ENCODE measurements around the gene PPT2.
"Not testable (repeated sequence)": the region's sequence is repeated elsewhere in the genome, so short reads cannot be mapped to it uniquely, and the experiment has no call there.

PPT2 gene

GRCh38 chr6:32127717-32128592 lies 26.0 kb upstream of the PPT2 start, which contains the start of gene ATF6B:
TSS of gene ATF6B (minus strand) at chr6:32128246. CDS start at chr6:32128207, 39 bp downstream.
- Histone ChIP-seq H3K36me3 (ENCODE audit: insufficient read depth, low read length) (peaks cover 27% of the 10 kb centered on the region), H3K4me1 (ENCODE audit: insufficient read depth, low read length) (peaks cover 31% of the 10 kb centered on the region), H3K27ac (ENCODE audit: low read depth, low read length) (peak within 1 kb of the TSS; percentile 80), H3K4me3 (ENCODE audit: low read depth in 1 of 2, low read length in 2 of 2) (peak within 1 kb of the TSS; percentile 95 to 99), H3K9ac (ENCODE audit: low read length) (peak within 1 kb of the TSS; percentile 89), H3K9me3 (ENCODE audit: low read length) (no peaks in the 10 kb centered on the region), H3K27me3 (ENCODE audit: control insufficient read depth in 1 of 2, insufficient read depth in 2 of 2, low read length in 2 of 2) (no peaks in the 10 kb centered on the region)

DNA sequence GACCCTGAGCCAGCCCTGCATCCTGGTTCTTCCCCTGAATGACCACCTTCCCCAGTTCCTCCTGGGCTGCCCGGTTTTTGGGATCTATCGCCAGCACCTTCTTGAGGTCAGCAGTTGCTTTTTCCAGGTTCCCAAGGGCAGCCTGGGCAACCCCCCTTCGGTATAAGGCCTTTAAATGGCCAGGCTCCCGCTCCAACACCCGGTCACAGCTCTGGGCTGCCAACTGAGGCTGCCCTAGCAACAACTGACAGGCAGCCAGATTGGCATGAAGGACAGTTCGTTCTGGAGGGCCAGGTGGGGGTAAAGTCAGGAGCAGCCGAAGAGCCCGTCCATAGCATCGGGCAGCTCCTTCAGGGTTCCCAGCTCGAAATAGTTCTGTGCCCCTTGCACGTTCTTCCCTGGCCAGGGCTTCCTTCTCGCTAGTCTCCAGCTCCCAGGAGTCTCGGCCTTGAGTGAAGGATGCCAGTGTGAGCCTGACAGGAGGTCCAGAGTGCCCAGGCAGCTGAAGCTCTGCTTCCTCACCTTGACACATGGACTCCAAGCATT lies 25.1 kb upstream of the PPT2 start:
- Histone ChIP-seq H3K4me3 (ENCODE audit: low read depth in 1 of 2, low read length in 2 of 2) (peak overlapping the region in 1 of 2 donors; percentile 66), H3K27ac (ENCODE audit: low read depth, low read length) (peak overlapping the region; percentile 88), H3K9ac (ENCODE audit: low read length) (peak overlapping the region; percentile 51), H3K36me3 (ENCODE audit: insufficient read depth, low read length) (peaks cover 27% of the 10 kb centered on the region), H3K9me3 (ENCODE audit: low read length) (no peaks in the 10 kb centered on the region), H3K27me3 (ENCODE audit: control insufficient read depth in 1 of 2, insufficient read depth in 2 of 2, low read length in 2 of 2) (no peaks in the 10 kb centered on the region), H3K4me1 (ENCODE audit: insufficient read depth, low read length) (peaks cover 31% of the 10 kb centered on the region)

GRCh38 chr6:32129297-32130088 lies 24.4 kb upstream of the PPT2 start:
- Histone ChIP-seq H3K27me3 (ENCODE audit: control insufficient read depth in 1 of 2, insufficient read depth in 2 of 2, low read length in 2 of 2) (no peaks in the 10 kb centered on the region), H3K9ac (ENCODE audit: low read length) (peak overlapping the region; percentile 51), H3K4me3 (ENCODE audit: low read depth in 1 of 2, low read length in 2 of 2) (peak overlapping the region; percentile 66 to 69), H3K9me3 (ENCODE audit: low read length) (no peaks in the 10 kb centered on the region), H3K36me3 (ENCODE audit: insufficient read depth, low read length) (peaks cover 22% of the 10 kb centered on the region), H3K27ac (ENCODE audit: low read depth, low read length) (peak overlapping the region; percentile 88), H3K4me1 (ENCODE audit: insufficient read depth, low read length) (peaks cover 31% of the 10 kb centered on the region)

GRCh38 chr6:32131439-32131948 lies 22.4 kb upstream of the PPT2 start:
- Histone ChIP-seq H3K4me1 (ENCODE audit: insufficient read depth, low read length) (peaks cover 25% of the 10 kb centered on the region), H3K36me3 (ENCODE audit: insufficient read depth, low read length) (peaks cover 5% of the 10 kb centered on the region), H3K9me3 (ENCODE audit: low read length) (no peaks in the 10 kb centered on the region), H3K27ac (ENCODE audit: low read depth, low read length) (no peak overlapping the region), H3K27me3 (ENCODE audit: control insufficient read depth in 1 of 2, insufficient read depth in 2 of 2, low read length in 2 of 2) (no peaks in the 10 kb centered on the region), H3K4me3 (ENCODE audit: low read depth in 1 of 2, low read length in 2 of 2) (no peak overlapping the region), H3K9ac (ENCODE audit: low read length) (no peak overlapping the region)

GRCh38 chr6:32132110-32132509 lies 21.8 kb upstream of the PPT2 start:
- Histone ChIP-seq H3K36me3 (ENCODE audit: insufficient read depth, low read length) (no peaks in the 10 kb centered on the region), H3K27ac (ENCODE audit: low read depth, low read length) (no peak overlapping the region), H3K27me3 (ENCODE audit: control insufficient read depth in 1 of 2, insufficient read depth in 2 of 2, low read length in 2 of 2) (no peaks in the 10 kb centered on the region), H3K4me3 (ENCODE audit: low read depth in 1 of 2, low read length in 2 of 2) (no peak overlapping the region), H3K4me1 (ENCODE audit: insufficient read depth, low read length) (peaks cover 19% of the 10 kb centered on the region), H3K9me3 (ENCODE audit: low read length) (no peaks in the 10 kb centered on the region), H3K9ac (ENCODE audit: low read length) (no peak overlapping the region)

DNA sequence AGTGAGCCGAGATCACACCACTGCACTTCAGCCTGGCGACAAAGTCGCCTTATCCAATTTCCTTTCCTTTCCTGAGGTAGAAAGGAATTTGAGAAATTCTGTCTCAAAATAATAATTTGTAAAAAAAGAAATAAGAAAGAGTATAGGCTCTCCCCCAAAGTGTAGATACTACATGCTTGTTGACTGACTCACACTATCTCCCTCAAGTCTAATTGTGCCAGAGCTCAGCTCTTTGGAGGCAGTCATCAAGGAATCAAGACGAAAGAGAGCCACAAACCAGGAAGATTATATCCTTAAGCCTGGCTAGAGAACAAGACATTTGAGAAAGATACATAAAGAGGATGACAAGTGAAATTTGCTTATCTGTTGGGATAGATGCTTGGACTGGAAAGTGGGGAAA lies 20.2 kb upstream of the PPT2 start:
- Histone ChIP-seq H3K27ac (ENCODE audit: low read depth, low read length) (no peak overlapping the region), H3K4me3 (ENCODE audit: low read depth in 1 of 2, low read length in 2 of 2) (no peak overlapping the region), H3K9ac (ENCODE audit: low read length) (no peak overlapping the region), H3K36me3 (ENCODE audit: insufficient read depth, low read length) (no peaks in the 10 kb centered on the region), H3K27me3 (ENCODE audit: control insufficient read depth in 1 of 2, insufficient read depth in 2 of 2, low read length in 2 of 2) (no peaks in the 10 kb centered on the region), H3K9me3 (ENCODE audit: low read length) (no peaks in the 10 kb centered on the region), H3K4me1 (ENCODE audit: insufficient read depth, low read length) (peaks cover 9% of the 10 kb centered on the region)

GRCh38 chr6:32137454-32137853 lies 16.5 kb upstream of the PPT2 start:
- Histone ChIP-seq H3K9ac (ENCODE audit: low read length) (no peak overlapping the region), H3K27me3 (ENCODE audit: control insufficient read depth in 1 of 2, insufficient read depth in 2 of 2, low read length in 2 of 2) (no peaks in the 10 kb centered on the region), H3K27ac (ENCODE audit: low read depth, low read length) (no peak overlapping the region)

DNA sequence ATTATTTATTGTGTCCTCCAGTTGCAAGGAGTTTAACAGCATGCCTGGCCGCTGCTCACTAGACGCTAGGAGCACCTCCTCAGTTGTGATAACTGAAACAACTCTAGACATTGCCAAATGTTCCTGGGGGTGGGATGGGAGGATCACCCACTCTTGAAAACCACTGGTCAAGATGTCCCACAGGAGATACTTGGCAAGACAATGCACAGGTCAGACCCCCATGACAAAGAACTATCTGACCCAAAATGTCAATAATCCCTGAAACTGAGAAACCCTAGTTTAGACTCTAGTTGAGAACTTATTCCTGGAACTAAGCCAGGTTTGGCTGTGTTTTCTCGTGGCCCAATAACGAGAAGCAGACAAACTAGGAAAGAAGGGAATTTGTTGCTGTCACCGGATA lies 14.4 kb upstream of the PPT2 start:
- no peaks in the 10 kb centered on the region for H3K4me1 ChIP-seq (ENCODE audit: insufficient read depth, low read length)
- no peak overlapping the region for H3K9ac ChIP-seq (ENCODE audit: low read length)
- no peak overlapping the region for H3K27ac ChIP-seq (ENCODE audit: low read depth, low read length)
- H3K4me3 ChIP-seq (ENCODE audit: low read depth in 1 of 2, low read length in 2 of 2), result no peak overlapping the region
- H3K27me3 ChIP-seq (ENCODE audit: control insufficient read depth in 1 of 2, insufficient read depth in 2 of 2, low read length in 2 of 2), result no peaks in the 10 kb centered on the region
- H3K9me3 ChIP-seq (ENCODE audit: low read length), result no peaks in the 10 kb centered on the region
- no peaks in the 10 kb centered on the region for H3K36me3 ChIP-seq (ENCODE audit: insufficient read depth, low read length)

More at GRCh38 chr6:32137454-32137853, 16.5 kb upstream of the PPT2 start:
- Histone ChIP-seq H3K9me3 (ENCODE audit: low read length) (no peaks in the 10 kb centered on the region), H3K4me1 (ENCODE audit: insufficient read depth, low read length) (no peaks in the 10 kb centered on the region), H3K4me3 (ENCODE audit: low read depth in 1 of 2, low read length in 2 of 2) (no peak overlapping the region), H3K36me3 (ENCODE audit: insufficient read depth, low read length) (no peaks in the 10 kb centered on the region)

DNA sequence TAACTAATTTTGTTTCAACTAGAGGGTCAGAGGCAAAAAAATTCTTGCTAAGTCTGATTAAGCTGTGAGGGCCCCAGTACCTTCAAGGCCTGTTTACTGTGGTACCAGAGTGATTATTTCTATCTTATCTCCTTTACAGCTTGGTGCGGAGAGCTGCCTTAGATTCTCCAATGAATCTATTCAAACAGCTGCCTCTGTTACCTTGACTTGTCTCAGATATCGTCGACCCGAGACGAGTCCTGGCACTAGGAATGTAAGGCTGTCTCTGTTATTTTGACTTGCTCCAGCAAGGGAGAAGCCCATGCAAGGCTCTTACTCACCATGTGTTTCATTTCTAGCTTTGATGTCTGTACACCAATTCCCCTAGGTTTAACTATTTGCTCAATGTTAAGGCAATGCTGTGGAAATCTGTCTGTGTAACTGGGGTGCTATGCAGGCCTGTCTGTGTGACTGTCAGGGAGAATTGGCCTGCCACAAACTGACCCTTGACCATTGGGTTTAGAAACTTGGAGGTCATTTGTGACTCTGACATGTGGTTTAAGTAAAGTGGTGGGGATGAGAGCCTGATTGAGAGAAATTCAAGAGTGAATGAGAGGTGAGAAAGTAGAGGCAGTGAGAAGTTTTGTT lies 13.4 kb upstream of the PPT2 start:
- Histone ChIP-seq H3K36me3 (ENCODE audit: insufficient read depth, low read length) (no peaks in the 10 kb centered on the region), H3K9me3 (ENCODE audit: low read length) (no peaks in the 10 kb centered on the region), H3K4me1 (ENCODE audit: insufficient read depth, low read length) (no peaks in the 10 kb centered on the region), H3K9ac (ENCODE audit: low read length) (no peak overlapping the region), H3K27ac (ENCODE audit: low read depth, low read length) (no peak overlapping the region), H3K27me3 (ENCODE audit: control insufficient read depth in 1 of 2, insufficient read depth in 2 of 2, low read length in 2 of 2) (no peaks in the 10 kb centered on the region), H3K4me3 (ENCODE audit: low read depth in 1 of 2, low read length in 2 of 2) (no peak overlapping the region)

DNA sequence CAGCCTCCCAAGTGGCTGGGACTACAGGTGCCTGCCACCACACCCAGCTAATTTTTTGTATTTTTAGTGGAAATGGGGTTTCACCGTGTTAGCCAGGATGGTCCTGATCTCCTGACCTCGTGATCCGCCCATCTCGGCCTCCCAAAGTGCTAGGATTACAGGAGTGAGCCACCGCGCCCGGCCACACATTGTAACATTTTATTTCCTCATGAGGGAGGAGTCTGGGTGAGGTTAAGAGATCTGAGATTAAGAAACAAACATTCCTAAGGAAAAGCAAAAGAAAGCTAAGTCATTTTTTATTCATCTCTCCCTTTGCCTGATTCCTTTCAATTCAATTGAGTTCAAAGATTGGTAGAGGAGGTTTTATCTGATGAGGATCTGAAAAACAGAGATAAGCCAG lies 9.7 kb upstream of the PPT2 start:
- not testable (repeated sequence) for H3K27me3 ChIP-seq (ENCODE audit: control insufficient read depth in 1 of 2, insufficient read depth in 2 of 2, low read length in 2 of 2); H3K27ac ChIP-seq (ENCODE audit: low read depth, low read length); H3K9me3 ChIP-seq (ENCODE audit: low read length); H3K4me1 ChIP-seq (ENCODE audit: insufficient read depth, low read length); H3K9ac ChIP-seq (ENCODE audit: low read length); H3K36me3 ChIP-seq (ENCODE audit: insufficient read depth, low read length); H3K4me3 ChIP-seq (ENCODE audit: low read depth in 1 of 2, low read length in 2 of 2)

DNA sequence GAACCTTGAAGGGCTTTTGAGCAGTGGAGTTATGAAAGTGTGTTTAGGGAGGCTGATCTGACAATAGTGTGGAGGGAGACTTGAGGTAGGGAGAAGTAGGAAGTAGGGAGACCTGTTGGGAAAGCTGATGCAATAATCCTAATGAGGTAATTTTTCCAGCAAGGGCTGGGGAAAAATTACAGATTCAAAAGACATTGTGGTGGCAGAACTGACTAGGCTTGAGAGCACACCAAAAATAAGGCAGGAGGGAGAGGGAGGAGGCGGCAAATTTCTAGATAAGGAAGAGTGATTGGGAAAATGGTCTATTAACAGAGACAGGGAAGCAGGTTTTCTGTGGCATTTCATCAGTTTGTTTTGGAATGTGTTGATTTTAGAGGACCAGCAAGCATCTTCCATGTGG lies 7.7 kb upstream of the PPT2 start:
- H3K27me3 ChIP-seq (ENCODE audit: control insufficient read depth in 1 of 2, insufficient read depth in 2 of 2, low read length in 2 of 2), result no peaks in the 10 kb centered on the region
- H3K9me3 ChIP-seq (ENCODE audit: low read length), result no peaks in the 10 kb centered on the region
- H3K27ac ChIP-seq (ENCODE audit: low read depth, low read length), result no peak overlapping the region
- H3K4me1 ChIP-seq (ENCODE audit: insufficient read depth, low read length), result peaks cover 7% of the 10 kb centered on the region
- H3K36me3 ChIP-seq (ENCODE audit: insufficient read depth, low read length), result no peaks in the 10 kb centered on the region
- H3K4me3 ChIP-seq (ENCODE audit: low read depth in 1 of 2, low read length in 2 of 2), result no peak overlapping the region
- no peak overlapping the region for H3K9ac ChIP-seq (ENCODE audit: low read length)
